OCI-LY3 (cell line): Measurements from ENCODE around the gene CKAP5.

Source experiments
- H2AFZ ChIP-seq: fragments of 200-600, 300-600 bp; shearing (Covaris generic); 2 replicates; pipeline ENCODE4 v1.6.0; 2014; ENCODE audit warnings: antibody characterized with exemption, low read depth, low read length
- H3K27ac ChIP-seq: fragments of 200-600, 300-600 bp; sonication (generic); 2 replicates; pipeline ENCODE4 v1.5.1; 2014; ENCODE audit warnings: mild to moderate bottlenecking, low read length, moderate library complexity, mixed read lengths
- H3K27me3 ChIP-seq: fragments of 200-600, 300-600 bp; sonication (generic); 2 replicates; pipeline ENCODE4 v1.6.1; 2014; ENCODE audit warnings: low read depth, low read length, mixed read lengths
- H3K36me3 ChIP-seq: fragments of 200-600, 300-600 bp; sonication (generic); replicated peaks from 2 replicates; pipeline ENCODE3; 2014; ENCODE audit warnings: low read depth, low read length, mixed read lengths
- H3K4me1 ChIP-seq: fragments of 300-600, 200-600 bp; sonication (generic); 2 replicates; pipeline ENCODE4 v1.6.1; 2014; ENCODE audit warnings: low read length, mixed read lengths
- H3K4me2 ChIP-seq: fragments of 200-600, 300-600 bp; sonication (generic); 2 replicates; pipeline ENCODE4 v1.6.1; 2014; ENCODE audit warnings: low read length, mixed read lengths
- H3K4me3 ChIP-seq: fragments of 300-600, 200-600 bp; sonication (generic); 2 replicates; pipeline ENCODE4 v1.5.1; 2014; ENCODE audit warnings: antibody characterized with exemption, mild to moderate bottlenecking, low read length, moderate library complexity
- H3K79me2 ChIP-seq: fragments of 300-600, 200-600 bp; shearing (Covaris generic); 2 replicates; pipeline ENCODE4 v1.6.1; 2014; ENCODE audit warnings: mild to moderate bottlenecking, low read length, mixed read lengths
- H3K9ac ChIP-seq: fragments of 300-600, 200-600 bp; shearing (Covaris generic); 2 replicates; pipeline ENCODE4 v1.6.0; 2014; ENCODE audit warnings: mild to moderate bottlenecking, low read length, moderate library complexity
- H3K9me3 ChIP-seq: fragments of 200-600, 300-600 bp; shearing (Covaris generic); 2 replicates; pipeline ENCODE4 v1.6.1; 2014; ENCODE audit warnings: low read length, mixed read lengths; ENCODE audit not compliant: insufficient read depth
- H4K20me1 ChIP-seq: fragments of 200-600, 300-600 bp; sonication (generic); 2 replicates; pipeline ENCODE4 v1.6.1; 2016; ENCODE audit warnings: low read length, mixed read lengths; ENCODE audit not compliant: insufficient read depth
- CTCF ChIP-seq: fragments of 200-600, 300-600 bp; sonication (generic); IDR thresholded peaks from 2 replicates; pipeline ENCODE4 v1.5.1; 2014; ENCODE audit warnings: antibody characterized with exemption, low read length, low read depth
- EZH2phosphoT487 ChIP-seq: fragments of 200-600 bp; shearing (Covaris generic); IDR thresholded peaks from 2 replicates; pipeline ENCODE4 v1.6.1; 2018; ENCODE audit warnings: antibody characterized with exemption, mixed run types, low read depth

The CKAP5 gene

GRCh38 chr11:46856605-46857343 is 10.7 kb upstream of the CKAP5 start:
- Histone ChIP-seq H2AFZ (no peak overlapping the region), H3K4me3 (no peak overlapping the region), H4K20me1 (no peaks in the 10 kb centered on the region), H3K4me2 (no peak overlapping the region), H3K79me2 (no peaks in the 10 kb centered on the region), H3K9ac (no peak overlapping the region), H3K4me1 (no peaks in the 10 kb centered on the region), H3K9me3 (no peaks in the 10 kb centered on the region), H3K27ac (no peak overlapping the region), H3K36me3 (no peaks in the 10 kb centered on the region), H3K27me3 (no peaks in the 10 kb centered on the region)
- TF ChIP-seq CTCF (no peak), EZH2phosphoT487 (no peak)

- H3K4me3 ChIP-seq, result no peak overlapping the region
- no peak overlapping the region for H3K27ac ChIP-seq
- no peaks in the 10 kb centered on the region for H3K27me3 ChIP-seq
- H3K9me3 ChIP-seq, result no peaks in the 10 kb centered on the region
- H3K9ac ChIP-seq, result no peak overlapping the region
- no peaks in the 10 kb centered on the region for H3K36me3 ChIP-seq
- no peaks in the 10 kb centered on the region for H4K20me1 ChIP-seq
- H3K4me1 ChIP-seq, result no peaks in the 10 kb centered on the region
- TF ChIP-seq EZH2phosphoT487, result no peak
- TF ChIP-seq CTCF, result no peak
- H3K79me2 ChIP-seq, result no peaks in the 10 kb centered on the region
- H2AFZ ChIP-seq, result no peak overlapping the region
- H3K4me2 ChIP-seq, result no peak overlapping the region
Observed at GRCh38 chr11:46855863-46856262, 9.8 kb upstream of the CKAP5 start.

GRCh38 chr11:46855167-46855566 is 9.1 kb upstream of the CKAP5 start:
- H3K79me2 ChIP-seq, result no peaks in the 10 kb centered on the region
- H3K4me3 ChIP-seq, result no peak overlapping the region
- H3K4me1 ChIP-seq, result no peaks in the 10 kb centered on the region
- H3K36me3 ChIP-seq, result no peaks in the 10 kb centered on the region
- no peaks in the 10 kb centered on the region for H4K20me1 ChIP-seq
- H3K27ac ChIP-seq, result no peak overlapping the region
- H3K9me3 ChIP-seq, result no peaks in the 10 kb centered on the region
- H3K27me3 ChIP-seq, result no peaks in the 10 kb centered on the region
- H3K4me2 ChIP-seq, result no peak overlapping the region
- no peak for TF ChIP-seq CTCF
- no peak for TF ChIP-seq EZH2phosphoT487
- no peak overlapping the region for H2AFZ ChIP-seq
- H3K9ac ChIP-seq, result no peak overlapping the region

GRCh38 chr11:46850829-46851380 is 4.8 kb upstream of the CKAP5 start:
- Histone ChIP-seq H3K9ac (no peak overlapping the region), H3K4me1 (peaks cover 5% of the 10 kb centered on the region), H3K27ac (no peak overlapping the region), H3K27me3 (no peaks in the 10 kb centered on the region), H3K36me3 (no peaks in the 10 kb centered on the region), H3K4me3 (no peak overlapping the region), H3K79me2 (peaks cover 2% of the 10 kb centered on the region), H2AFZ (no peak overlapping the region), H3K9me3 (no peaks in the 10 kb centered on the region), H3K4me2 (no peak overlapping the region), H4K20me1 (no peaks in the 10 kb centered on the region)
- TF ChIP-seq CTCF (no peak), EZH2phosphoT487 (no peak)
